ENCODE results near the gene GPATCH2L.

Gene GPATCH2L

DNA sequence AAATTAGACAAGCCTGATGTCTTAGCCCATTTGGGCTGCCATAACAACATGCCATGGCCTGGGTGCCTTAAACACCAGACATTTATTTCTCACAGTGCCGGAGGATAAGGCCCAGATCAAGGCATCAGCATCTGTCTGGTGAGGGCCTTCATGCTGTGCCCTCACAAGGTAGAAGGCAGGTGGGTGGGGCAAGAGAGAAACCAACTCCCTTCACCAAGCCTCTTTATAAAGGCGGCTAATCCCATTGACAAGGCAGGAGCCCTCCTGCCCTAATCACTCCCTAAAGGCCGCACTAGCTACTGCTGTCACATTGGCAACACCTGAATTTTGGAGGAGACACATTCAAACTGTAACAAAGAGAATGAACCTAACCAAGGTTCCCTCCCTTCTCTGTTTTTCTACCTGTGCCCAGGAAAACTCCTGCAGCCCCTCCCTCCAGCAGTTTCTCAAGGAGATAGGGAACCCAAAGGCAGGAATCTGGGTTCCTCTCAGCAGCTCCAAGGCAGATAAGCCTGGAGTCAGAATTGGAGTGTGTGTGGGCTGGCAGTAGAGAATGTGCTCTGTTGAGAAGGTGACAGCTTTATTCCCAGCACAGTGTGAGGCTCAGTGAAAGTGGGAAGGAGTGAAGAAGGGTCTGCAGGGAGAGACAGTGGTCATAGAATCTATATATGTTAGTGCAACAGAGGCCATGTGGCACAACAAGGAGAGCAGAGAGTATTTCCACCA, 21.7 kb upstream of the GPATCH2L start:
- no peak overlapping the region for H3K27ac ChIP-seq
- TF ChIP-seq ZFX (IDR thresholded peaks at IDR 0.05) (no peak), CTCF (conservative IDR thresholded peaks at IDR 0.05) (no peak)

- no peak overlapping the region for H3K27ac ChIP-seq
- TF ChIP-seq CTCF (conservative IDR thresholded peaks at IDR 0.05) (no peak), ZFX (IDR thresholded peaks at IDR 0.05) (no peak)
Observed at GRCh38 chr14:76131071-76131965, 20.4 kb upstream of the GPATCH2L start.

GRCh38 chr14:76133103-76133502, 18.6 kb upstream of the GPATCH2L start:
- H3K27ac ChIP-seq: no peak overlapping the region
- no peak for TF ChIP-seq CTCF (conservative IDR thresholded peaks at IDR 0.05)
- no peak for TF ChIP-seq ZFX (IDR thresholded peaks at IDR 0.05)

DNA sequence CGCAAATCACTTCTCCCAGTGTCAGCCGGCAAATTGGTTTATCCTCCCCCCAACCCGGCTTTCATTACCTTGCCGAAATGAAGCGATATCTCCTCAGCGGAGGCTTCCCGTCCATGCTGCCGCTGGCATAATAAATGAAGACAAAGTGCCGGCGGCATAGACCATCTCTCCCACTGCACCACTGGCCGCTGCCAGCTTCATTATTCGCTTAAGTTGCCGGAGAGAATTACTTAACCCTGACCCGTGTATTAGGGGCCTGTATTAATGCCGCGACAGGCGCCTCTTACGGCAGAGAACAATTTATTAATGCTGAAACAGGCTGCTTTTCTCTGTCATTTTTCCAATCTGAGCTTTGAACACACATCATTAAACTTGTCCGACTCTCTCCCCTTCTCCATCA, 17.5 kb upstream of the GPATCH2L start:
- no peak overlapping the region for H3K27ac ChIP-seq
- TF ChIP-seq ZFX (IDR thresholded peaks at IDR 0.05): no peak
- TF ChIP-seq CTCF (conservative IDR thresholded peaks at IDR 0.05): no peak

DNA sequence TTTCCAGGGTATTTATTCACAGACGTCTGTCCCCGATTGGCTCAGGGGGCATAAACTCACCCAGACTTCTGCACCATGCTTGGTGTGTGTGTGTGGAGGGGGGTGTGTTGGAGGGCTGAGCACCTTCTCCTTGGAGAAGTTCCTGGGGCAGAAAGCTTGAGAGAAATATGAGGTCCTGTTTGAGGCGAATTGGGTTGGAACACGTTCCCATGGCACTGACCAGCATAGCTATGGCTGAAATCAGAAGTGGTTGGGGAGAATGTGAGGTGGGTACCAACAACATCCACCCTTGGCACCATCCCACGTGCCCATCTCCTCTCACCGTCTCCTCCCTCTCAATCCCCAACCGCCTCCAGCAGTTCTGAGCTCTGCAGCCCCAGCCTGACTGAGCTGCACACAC, 16.0 kb upstream of the GPATCH2L start:
- no peak overlapping the region for H3K27ac ChIP-seq
- TF ChIP-seq CTCF (conservative IDR thresholded peaks at IDR 0.05): no peak
- no peak for TF ChIP-seq ZFX (IDR thresholded peaks at IDR 0.05)

DNA sequence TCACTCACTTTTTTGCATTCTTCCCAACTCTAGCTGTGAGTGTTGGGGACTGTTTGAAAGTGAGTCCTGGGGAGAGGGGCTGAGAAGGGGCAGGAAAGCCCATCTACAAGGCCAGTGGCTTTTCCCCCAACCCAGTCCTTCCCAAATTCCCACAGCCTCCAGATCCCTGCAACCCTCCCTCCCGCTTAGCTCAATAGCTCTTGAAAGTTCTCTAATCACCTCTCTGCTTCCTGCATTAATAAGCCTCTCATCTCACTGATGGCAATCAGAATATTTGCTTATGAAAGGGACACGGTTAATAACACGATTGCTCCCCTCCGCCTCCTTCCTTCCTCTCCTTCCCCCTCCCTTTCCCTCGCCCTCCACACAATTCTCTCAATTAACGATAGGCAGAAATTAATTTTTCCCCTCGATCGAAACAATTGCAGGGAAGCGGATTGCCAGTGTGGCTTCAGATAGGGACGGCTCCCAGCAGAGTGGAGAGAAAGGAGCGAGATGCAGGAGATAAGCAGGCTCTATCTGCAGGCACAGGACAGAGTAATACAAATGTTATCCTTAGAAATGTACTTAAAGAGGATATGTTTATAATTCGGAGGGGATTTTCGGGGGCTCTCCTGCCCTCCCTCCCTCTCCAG, 15.1 kb upstream of the GPATCH2L start:
- no peak for TF ChIP-seq CTCF (conservative IDR thresholded peaks at IDR 0.05)
- TF ChIP-seq ZFX (IDR thresholded peaks at IDR 0.05): no peak
- H3K27ac ChIP-seq: no peak overlapping the region
